Mammary epithelial cell (primary cell): ENCODE results near the gene NCOA7.

Source experiments
- CTCF ChIP-seq, 2 donors: IDR thresholded peaks in 1 of 2; conservative IDR thresholded peaks in 1 of 2; 2 replicates each; pipeline ENCODE4 v1.5.1; 2011 to 2012; ENCODE audit warnings: inconsistent platforms in 2 of 2, low read length in 2 of 2, mild to moderate bottlenecking in 2 of 2, control low read depth in 1 of 2, low read depth in 1 of 2; ENCODE audit not compliant: insufficient read depth in 1 of 2; ENCODE audit errors: extremely low read depth in 1 of 2
- EZH2 ChIP-seq: IDR thresholded peaks from 2 replicates; pipeline ENCODE4 v1.6.1; 2012; ENCODE audit warnings: low read length, inconsistent platforms, borderline replicate concordance

DNA sequence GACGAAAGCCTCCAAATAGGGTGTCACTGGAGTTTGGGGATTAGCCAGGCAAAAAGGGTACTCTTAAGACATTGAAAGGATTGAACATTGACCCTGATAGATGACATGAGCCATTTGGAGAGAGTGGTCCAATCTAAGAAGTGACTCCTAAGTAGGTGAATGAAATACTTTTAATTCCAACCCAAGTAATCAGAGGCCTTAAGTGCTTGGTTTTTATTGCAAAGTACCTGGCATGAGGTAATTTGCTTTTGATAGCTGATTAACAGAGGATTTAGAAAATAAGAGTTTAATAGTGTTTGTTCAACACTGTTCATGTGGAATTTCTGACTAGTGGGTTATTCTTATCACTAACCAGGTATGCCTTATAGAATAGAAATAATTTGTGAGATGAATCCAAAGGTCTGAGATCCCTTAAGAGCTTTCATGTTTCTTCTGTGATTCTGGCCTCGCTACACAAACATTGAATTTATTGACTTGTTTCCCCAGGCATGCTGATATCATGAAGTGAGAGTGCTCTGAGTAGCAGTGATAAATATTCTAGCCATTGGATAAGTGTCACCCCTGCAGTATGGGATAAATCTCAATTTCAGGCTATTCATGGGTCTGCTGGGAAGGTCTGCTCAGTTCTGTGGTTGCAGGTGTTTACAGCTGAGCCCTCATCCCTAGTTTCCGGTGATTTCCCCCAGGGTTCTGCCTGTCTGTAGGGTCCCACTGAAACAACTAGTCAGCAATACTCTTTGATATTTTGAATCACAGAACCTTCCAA lies 6.5 kb downstream of the NCOA7 start:
- TF ChIP-seq EZH2 (no peak), CTCF (conservative IDR thresholded peaks at IDR 0.05 in 1 of 2, IDR thresholded peaks at IDR 0.05 in 1 of 2; ENCODE audit: extremely low read depth in 1 of 2, insufficient read depth in 1 of 2, low read depth in 1 of 2, low read length in 2 of 2) (no peak)
